ENCODE measurements around the gene SHC2. TPM values are rescaled to one million over a fixed set of nuclear protein-coding genes. Genes with fewer than 3 reads are reported as not detected.

The SHC2 gene
- total and polyA plus RNA-seq, 12 donors, result 1.2 to 196 (median 41.1) TPM

GRCh38 chr19:472005-472858 lies 11.4 kb upstream of the SHC2 start:
- Histone ChIP-seq H3K27ac (no peak overlapping the region), H3K4me3 (no peak overlapping the region), H3K4me1 (replicated peaks in 1 of 2) (no peaks in the 10 kb centered on the region), H3K9me3 (replicated peaks in 1 of 3) (no peaks in the 10 kb centered on the region), H3K36me3 (replicated peaks in 1 of 2) (no peaks in the 10 kb centered on the region), H3K27me3 (no peaks in the 10 kb centered on the region)
- 74 to 82% (median 77%) methylated on average over 8 to 23 of the region's 23 CpGs for WGBS, 4 donors
- DNase-seq, result no peak
- TF ChIP-seq POLR2A (IDR thresholded peaks at IDR 0.05) (no peak), CTCF (IDR thresholded peaks at IDR 0.05) (no peak)
- intact Hi-C loops (cut with DNase I), result no loop called here

- TF ChIP-seq CTCF (IDR thresholded peaks at IDR 0.05) (no peak), POLR2A (IDR thresholded peaks at IDR 0.05) (no peak)
- intact Hi-C loops (cut with DNase I), result no loop called here
- no peak for DNase-seq
- WGBS, 4 donors, result 79 to 84% (median 82%) methylated on average over 4 to 20 of the region's 20 CpGs
- no peaks in the 10 kb centered on the region for H3K9me3 ChIP-seq (replicated peaks in 1 of 3)
- no peaks in the 10 kb centered on the region for H3K27me3 ChIP-seq
- no peak overlapping the region for H3K4me3 ChIP-seq
- no peak overlapping the region for H3K27ac ChIP-seq
- no peaks in the 10 kb centered on the region for H3K4me1 ChIP-seq (replicated peaks in 1 of 2)
- no peaks in the 10 kb centered on the region for H3K36me3 ChIP-seq (replicated peaks in 1 of 2)
These were observed 9.9 kb upstream of the SHC2 start for GRCh38 chr19:470701-471100.

- H3K27me3 ChIP-seq, result no peaks in the 10 kb centered on the region
- intact Hi-C loops (cut with DNase I), result no loop called here
- TF ChIP-seq POLR2A (IDR thresholded peaks at IDR 0.05) (no peak), CTCF (IDR thresholded peaks at IDR 0.05) (no peak)
These were observed 9.0 kb upstream of the SHC2 start for GRCh38 chr19:469833-470232.

GRCh38 chr19:468587-469256 lies 7.9 kb upstream of the SHC2 start:
- Histone ChIP-seq H3K4me1 (replicated peaks in 1 of 2) (no peaks in the 10 kb centered on the region), H3K36me3 (replicated peaks in 1 of 2) (no peaks in the 10 kb centered on the region), H3K27me3 (no peaks in the 10 kb centered on the region), H3K4me3 (no peak overlapping the region), H3K27ac (no peak overlapping the region), H3K9me3 (replicated peaks in 1 of 3) (no peaks in the 10 kb centered on the region)
- WGBS, 4 donors, result 71 to 74% (median 73%) methylated on average over 6 to 27 of the region's 27 CpGs
- DNase-seq, result no peak
- intact Hi-C loops (cut with DNase I), result no loop called here
- TF ChIP-seq CTCF (IDR thresholded peaks at IDR 0.05) (no peak), POLR2A (IDR thresholded peaks at IDR 0.05) (no peak)

More at GRCh38 chr19:469833-470232, 9.0 kb upstream of the SHC2 start:
- no peak for DNase-seq
- H3K4me1 ChIP-seq (replicated peaks in 1 of 2), result no peaks in the 10 kb centered on the region
- H3K9me3 ChIP-seq (replicated peaks in 1 of 3), result no peaks in the 10 kb centered on the region
- WGBS, 4 donors, result 70 to 79% (median 75%) methylated on average over 7 of the region's 7 CpGs
- no peaks in the 10 kb centered on the region for H3K36me3 ChIP-seq (replicated peaks in 1 of 2)
- no peak overlapping the region for H3K27ac ChIP-seq
- H3K4me3 ChIP-seq, result no peak overlapping the region

All from adrenal gland (tissue), 12 donors.